HL-60/S4 treated with retinoic acid at 250 ng/mL for 4 days and 3 days (cell line): ENCODE results near the gene KCNAB2.

Experiments
- in situ Hi-C: fragments of 300-500 bp; cut with MboI; formaldehyde crosslinking; loops from 2 replicates; pipeline ENCODE4 v1.7.0; 2022; ENCODE audit warnings: low sequenced_read_pairs

Gene KCNAB2

DNA sequence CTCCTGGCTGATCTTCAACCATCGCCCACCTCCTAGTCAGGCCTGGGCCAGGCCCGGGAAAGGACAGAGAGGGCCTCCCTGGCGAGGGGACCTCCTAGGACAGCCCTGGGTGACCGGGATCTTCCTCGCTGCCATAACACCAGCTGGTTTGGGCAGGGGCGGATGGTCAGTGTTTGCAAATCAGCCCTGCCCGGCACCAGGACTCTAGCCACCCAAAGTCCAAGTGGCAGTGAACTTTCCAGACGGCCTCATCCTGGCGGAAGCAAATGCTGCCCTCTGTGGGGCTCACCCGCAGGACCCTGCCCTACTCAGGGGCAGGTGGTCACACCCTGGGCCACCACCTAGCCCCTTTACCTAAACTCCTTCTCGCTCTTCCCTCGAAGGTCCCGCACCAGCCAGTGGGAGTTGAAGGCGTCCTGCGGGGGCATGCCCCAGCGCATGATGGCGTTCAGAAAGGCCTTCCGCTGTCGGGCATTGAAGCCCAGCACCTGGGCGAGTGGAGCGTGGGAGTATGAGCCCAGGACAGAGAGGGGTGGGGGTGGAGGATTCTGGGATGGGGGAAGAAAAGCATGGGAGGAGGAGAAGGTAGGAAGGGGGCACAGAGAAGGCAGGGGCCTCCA lies 79.2 kb downstream of the KCNAB2 start:
- in situ Hi-C loops, result no loop called here

DNA sequence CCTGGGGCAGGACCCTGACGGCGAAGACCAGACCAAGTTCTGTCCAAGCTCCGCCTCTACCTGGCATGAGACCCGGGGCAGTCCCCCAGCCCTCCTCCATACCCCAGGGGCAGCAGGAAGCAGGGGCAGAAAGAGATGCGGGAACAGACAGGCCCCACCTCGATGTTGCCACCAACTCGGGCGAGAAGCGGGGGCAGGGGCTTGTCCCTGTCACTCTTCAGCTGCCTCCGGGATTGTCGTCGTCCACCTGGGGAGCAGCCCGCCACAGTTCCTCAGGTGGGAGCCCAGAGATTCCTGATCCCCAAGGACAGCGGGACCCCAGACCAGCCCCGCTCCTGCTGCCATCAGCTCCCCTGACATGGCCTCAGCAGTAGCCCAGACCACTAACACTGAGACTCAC lies 79.7 kb downstream of the KCNAB2 start:
- in situ Hi-C loops, result no loop called here

DNA sequence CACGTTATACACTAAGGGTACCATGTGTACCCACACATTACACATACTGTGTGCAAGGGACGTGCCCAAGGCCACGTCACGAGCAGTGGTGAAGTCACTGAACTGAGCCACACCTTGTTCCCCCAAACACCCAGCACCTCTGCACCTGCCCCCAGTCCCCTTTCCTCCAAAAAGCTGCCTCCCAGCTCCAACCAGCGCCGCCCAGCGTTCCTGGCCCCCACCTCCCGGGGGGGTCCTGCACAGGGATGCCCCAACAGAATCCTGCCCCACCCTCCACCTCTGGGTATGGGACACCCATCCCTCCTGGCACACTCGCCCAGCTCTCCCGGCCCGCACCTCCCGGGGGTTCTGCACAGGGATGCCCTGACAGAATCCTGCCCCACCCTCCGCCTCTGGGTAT lies 80.3 kb downstream of the KCNAB2 start:
- in situ Hi-C loops, result no loop called here

DNA sequence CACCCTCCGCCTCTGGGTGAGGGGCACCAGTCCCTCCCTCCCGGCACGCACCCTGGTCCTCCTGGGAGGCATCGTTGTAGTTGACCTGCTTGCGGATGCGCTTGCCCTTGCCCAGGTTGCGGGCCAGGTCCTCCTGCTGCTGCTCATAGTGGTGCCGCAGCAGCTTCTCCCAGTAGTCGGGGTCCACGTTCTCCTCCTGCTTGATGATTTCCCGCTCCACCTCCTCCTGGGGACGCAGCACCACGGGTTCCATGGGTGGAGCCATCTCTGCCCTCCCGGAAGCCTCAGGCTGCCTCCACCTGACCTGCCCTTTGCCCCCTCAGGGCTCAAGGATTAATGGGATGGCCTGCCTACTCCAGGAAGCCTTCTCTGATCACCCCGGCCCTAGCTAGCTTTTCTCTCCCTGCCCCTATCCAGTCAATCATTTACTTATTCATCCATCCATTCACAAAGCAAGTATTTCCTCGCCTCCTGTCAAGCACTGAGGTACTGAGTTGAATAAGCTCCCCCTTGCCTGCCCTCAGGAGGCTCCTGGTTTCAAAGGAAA lies 80.9 kb downstream of the KCNAB2 start:
- in situ Hi-C loops, result no loop called here

DNA sequence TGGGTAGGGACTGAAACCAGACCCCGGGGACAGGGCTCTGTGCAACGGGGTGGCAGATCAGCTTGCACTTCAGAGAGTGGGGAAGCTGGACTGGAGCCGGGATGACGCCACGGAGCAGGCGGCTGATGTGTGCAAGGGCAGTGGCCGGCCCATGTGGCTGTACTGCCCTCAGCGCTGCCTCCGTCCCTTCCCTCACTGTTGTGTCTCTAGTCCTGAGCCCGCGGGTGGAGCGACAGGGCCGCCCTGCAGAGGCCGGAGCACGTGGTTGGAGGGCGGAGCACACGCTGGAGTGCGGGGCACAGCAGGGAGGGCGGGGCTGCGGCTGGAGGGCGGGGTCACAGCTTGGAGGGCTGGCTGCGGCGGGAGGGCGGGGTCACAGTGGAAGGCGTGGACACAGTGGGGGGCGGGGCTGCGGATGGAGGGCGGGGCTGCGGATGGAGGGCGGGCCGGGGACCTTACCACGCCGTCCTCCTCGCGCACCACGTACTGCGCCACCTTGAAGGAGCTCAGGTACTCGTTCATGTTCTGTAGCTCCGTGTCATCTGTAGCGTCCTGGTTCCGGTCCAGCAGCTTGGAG lies 82.0 kb downstream of the KCNAB2 start:
- in situ Hi-C loops, result no loop called here

DNA sequence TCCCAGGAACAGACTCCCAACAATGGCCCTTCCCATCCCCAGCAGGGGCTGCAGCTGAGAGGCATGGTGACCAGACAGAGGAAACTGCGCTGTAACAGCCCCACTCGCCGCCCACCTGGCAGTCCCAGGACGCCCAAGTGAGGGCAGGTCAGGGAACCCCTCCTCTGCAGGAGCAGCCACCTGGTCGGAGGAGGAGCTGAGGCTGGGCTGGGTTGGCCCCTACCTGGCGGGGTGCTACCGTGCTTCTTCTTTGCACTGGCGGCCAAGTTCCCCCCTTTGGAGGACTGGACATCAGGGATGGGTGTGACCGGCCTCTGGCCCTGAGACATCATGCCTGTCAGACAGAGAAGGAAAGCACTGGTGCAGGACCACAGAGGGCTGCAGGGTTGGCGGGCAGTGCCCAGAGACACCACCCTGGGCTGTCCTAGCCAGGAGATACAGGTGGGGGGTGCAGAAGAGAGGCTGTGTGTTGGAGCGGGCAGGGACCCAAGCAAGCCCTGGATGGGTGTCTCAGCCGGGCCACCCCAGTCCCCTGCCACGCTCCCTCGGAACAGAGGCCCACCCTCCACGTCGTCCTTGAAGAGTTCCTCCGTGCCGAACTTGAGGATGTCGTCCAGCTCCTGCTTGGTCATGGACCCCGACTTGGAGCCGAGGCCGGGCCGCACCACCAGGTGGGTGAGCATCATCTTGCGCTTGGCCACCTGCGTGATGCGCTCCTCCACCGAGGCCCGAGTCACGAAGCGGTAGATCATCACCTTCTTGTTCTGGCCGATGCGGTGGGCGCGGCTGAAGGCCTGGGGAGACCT lies 82.8 kb downstream of the KCNAB2 start:
- in situ Hi-C loops, result no loop called here

GRCh38 chr1:6129313-6129712 lies 83.6 kb downstream of the KCNAB2 start:
- in situ Hi-C loops, result no loop called here

- in situ Hi-C loops, result no loop called here
Measured at GRCh38 chr1:6130036-6130435, 84.3 kb downstream of the KCNAB2 start.

- in situ Hi-C loops, result no loop called here
Measured at GRCh38 chr1:6130596-6130995, 84.9 kb downstream of the KCNAB2 start.

DNA sequence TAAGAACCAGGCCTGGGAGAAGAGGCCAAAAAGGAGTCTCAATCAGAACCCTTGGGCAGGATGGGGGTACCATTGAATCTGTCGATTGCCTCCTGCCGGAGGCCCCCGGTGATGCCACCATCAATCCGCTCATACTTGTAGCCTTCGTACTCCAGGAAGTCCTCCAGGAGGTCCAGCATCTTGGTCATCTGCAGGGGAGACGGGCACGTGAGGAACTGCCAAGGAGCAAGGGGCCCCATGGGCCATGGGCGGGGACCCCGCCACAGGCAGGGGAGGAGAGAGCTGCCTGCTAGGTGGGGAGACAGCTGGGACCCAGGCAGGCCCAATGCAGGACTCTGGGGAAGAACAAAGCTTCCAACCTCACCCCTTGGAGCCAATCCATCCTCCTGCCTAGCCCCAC lies 85.9 kb downstream of the KCNAB2 start:
- in situ Hi-C loops, result no loop called here

- in situ Hi-C loops, result no loop called here
Measured at GRCh38 chr1:6133146-6133895, 87.6 kb downstream of the KCNAB2 start.

DNA sequence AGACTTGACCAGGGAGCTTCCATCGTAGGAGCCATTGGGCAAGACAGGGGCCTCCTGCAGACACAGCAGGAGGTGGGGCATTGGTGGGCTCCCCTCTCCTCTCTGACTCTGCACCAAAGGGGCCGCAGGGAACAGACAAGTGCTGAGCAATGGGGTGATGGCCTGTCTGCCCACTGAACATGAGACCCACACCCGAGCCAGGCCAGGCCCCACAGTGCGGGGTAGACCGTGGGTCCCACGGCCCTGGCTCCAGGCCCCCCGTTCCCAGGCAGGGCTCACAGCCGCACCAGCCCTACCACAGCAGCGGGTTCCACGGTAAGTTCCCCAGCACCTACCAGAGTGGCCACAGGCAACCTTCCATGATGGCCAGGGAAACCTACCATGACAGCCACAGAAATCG lies 88.5 kb downstream of the KCNAB2 start:
- in situ Hi-C loops, result no loop called here

GRCh38 chr1:6134741-6135510 lies 89.2 kb downstream of the KCNAB2 start:
- in situ Hi-C loops, result no loop called here

DNA sequence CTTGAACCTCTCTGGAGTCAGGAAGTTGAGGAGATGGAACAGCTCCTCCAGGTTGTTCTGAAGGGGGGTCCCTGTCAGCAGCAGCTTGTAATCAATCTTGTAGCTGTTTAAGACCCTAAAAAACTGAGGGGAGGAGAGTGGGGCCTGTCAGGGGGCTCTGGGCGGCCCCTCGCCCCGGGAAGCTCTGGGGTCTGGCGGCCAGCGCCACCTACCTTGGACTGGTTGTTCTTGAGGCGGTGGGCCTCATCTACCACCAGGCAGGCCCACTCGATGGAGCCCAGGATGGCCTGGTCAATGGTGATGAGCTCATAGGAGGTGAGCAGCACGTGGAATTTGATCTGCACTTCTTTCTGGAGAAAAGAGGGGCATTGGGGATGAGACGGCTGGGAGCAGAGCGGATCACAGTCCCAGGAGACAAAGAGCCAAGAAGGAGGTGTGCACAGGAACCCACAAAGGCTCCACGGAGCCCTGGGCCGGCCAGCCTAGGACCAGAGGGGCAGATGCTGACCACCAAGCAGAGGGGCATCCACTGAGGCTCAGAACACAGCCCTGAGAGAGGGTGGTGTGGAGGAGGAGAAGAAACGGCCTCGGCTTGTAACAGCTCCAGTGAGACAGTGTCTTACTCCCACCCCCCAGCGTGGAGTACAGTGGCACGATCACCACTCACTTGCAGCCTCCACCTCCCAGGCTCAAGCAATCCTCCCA lies 91.0 kb downstream of the KCNAB2 start:
- in situ Hi-C loops, result no loop called here

GRCh38 chr1:6137758-6138157 lies 92.1 kb downstream of the KCNAB2 start:
- in situ Hi-C loops, result no loop called here

DNA sequence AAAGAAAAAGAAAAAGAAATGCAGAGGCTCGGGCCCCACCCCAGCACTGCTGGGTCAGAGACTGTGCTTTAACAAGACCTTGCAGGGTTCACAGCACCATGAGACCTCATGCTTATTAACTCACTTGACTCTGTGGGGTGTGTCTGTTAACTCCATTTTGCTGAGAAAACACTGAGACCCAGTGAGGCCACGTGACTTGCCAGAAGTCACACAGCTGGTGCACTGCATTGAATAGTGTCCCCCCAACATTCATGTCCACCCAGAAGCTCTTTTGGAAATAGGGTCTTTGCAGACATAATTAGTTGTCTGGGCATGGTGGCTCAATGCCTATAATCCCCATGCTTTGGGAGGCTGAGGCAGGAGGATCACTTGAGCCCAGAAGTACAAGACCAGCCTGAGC lies 94.7 kb downstream of the KCNAB2 start:
- in situ Hi-C loops, result no loop called here

DNA sequence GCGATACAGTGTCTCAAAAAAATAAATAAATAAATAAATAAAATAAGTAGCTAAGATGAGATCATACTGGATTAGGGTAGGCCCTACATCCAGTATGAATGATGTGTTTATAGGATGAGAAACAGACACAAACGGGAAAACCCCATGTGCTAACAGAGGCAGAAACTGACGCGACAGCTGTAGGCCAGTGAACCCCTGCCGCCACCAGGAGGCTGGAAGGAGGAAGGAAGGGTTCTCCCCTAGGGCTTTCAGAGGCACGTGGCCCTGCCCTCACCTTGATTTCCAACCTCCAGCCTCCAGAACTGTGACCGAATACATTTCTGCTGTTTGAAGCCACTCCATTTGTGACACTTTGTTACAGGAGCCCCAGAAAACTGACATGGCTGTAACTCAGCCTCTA lies 95.9 kb downstream of the KCNAB2 start:
- in situ Hi-C loops, result no loop called here

GRCh38 chr1:6142036-6142621 lies 96.4 kb downstream of the KCNAB2 start:
- in situ Hi-C loops, result no loop called here

- in situ Hi-C loops, result no loop called here
Measured at GRCh38 chr1:6142734-6143133, 97.0 kb downstream of the KCNAB2 start.

DNA sequence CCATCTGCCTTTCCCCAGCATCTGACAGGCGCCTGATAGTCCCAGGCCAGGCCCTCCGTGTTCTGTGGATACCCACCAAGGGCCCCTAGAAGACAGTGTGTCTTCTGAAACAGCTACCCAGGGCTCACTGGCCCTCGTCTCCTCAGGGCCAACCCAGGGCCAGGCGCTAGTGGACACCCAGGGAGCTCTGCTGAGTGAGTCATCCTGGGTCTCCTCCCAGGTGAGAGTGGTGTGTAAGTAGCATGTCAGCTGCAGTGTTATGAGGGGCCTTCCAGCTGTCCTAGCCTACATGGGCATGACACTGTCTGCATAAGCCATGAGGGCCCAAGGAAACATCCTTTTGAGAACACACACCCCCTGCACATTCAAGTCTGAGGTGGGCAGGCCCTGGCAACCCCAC lies 97.7 kb downstream of the KCNAB2 start:
- in situ Hi-C loops, result no loop called here
